Neutrophil (primary cell): Measurements from ENCODE around the gene AMMECR1.

Experiments used
- H3K27ac ChIP-seq: fragments of 200-600 bp; sonication (generic); 2 replicates; pipeline ENCODE4 v1.5.1; 2016; ENCODE audit warnings: mild to moderate bottlenecking, moderate library complexity
- H3K27me3 ChIP-seq: fragments of 200-600 bp; sonication (generic); 2 replicates; pipeline ENCODE4 v1.6.0; 2016; ENCODE audit warnings: mild to moderate bottlenecking
- H3K36me3 ChIP-seq: fragments of 200-600 bp; sonication (generic); 2 replicates; pipeline ENCODE4 v1.5.1; 2017
- H3K4me1 ChIP-seq, 2 experiments: fragments of 200-600 bp in 1 of 2; sonication (generic) in 1 of 2; 1 replicate in 1 of 2; 2 replicates in 1 of 2; pipeline versions ENCODE4 v1.5.1 to v1.6.1; 2013 to 2016; ENCODE audit warnings: low read depth in 1 of 2, low read length in 1 of 2, mild to moderate bottlenecking in 1 of 2, moderate library complexity in 1 of 2; ENCODE audit not compliant: control insufficient read depth in 1 of 2, insufficient read depth in 1 of 2
- H3K4me3 ChIP-seq, 2 experiments: fragments of 200-600 bp in 1 of 2; sonication (generic) in 1 of 2; 1 replicate in 1 of 2; 2 replicates in 1 of 2; pipeline ENCODE4 v1.5.1; 2013 to 2016; ENCODE audit warnings: low read depth in 1 of 2, low read length in 1 of 2, mild to moderate bottlenecking in 1 of 2, moderate library complexity in 1 of 2
- H3K9me3 ChIP-seq: fragments of 200-600 bp; sonication (generic); 2 replicates; pipeline ENCODE4 v1.5.1; 2016
- TF ChIP-seq, protein P1 (sequence below): fragments of 200-600 bp; sonication (generic); IDR thresholded peaks from 2 replicates; pipeline ENCODE4 v1.5.1; 2016; ENCODE audit warnings: antibody characterized with exemption

Gene AMMECR1

DNA sequence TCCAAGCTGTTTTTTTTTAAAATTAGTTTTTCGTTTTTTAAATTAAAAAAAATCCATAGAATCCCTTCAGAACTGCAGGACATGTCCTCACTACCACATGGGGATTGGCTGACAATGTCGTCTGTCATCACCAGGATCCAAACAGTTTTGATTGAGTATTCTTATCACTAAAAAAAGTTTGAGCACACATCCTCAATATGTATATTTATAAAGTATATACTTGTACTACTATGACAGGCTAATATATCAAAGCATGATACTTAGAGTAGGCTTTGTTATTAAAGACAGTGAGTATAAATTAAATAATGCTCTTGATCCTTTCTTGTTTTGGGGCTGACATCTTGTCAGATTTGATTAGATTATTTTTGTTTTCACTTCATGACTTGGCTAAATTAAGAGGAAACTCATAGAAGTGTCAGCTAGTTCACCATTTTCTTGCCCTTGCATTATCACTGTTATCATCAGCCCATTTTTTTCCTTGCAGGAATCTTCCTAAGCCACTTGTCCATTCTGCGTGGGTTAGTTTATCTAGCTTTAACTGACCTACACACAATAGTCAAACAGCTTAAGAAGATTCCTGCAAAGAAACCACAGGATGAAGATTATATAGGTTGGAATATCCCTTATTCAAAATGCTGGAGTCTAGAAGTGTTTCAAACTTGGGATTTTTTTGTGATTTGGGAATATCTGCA, 92.8 kb downstream of the AMMECR1 start:
- H3K27me3 ChIP-seq, result no peaks in the 10 kb centered on the region
- H3K4me3 ChIP-seq, result no peak overlapping the region
- H3K36me3 ChIP-seq, result no peaks in the 10 kb centered on the region
- H3K9me3 ChIP-seq, result no peaks in the 10 kb centered on the region
- TF ChIP-seq, protein P1, sequence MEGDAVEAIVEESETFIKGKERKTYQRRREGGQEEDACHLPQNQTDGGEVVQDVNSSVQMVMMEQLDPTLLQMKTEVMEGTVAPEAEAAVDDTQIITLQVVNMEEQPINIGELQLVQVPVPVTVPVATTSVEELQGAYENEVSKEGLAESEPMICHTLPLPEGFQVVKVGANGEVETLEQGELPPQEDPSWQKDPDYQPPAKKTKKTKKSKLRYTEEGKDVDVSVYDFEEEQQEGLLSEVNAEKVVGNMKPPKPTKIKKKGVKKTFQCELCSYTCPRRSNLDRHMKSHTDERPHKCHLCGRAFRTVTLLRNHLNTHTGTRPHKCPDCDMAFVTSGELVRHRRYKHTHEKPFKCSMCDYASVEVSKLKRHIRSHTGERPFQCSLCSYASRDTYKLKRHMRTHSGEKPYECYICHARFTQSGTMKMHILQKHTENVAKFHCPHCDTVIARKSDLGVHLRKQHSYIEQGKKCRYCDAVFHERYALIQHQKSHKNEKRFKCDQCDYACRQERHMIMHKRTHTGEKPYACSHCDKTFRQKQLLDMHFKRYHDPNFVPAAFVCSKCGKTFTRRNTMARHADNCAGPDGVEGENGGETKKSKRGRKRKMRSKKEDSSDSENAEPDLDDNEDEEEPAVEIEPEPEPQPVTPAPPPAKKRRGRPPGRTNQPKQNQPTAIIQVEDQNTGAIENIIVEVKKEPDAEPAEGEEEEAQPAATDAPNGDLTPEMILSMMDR, result no peak
- no peak overlapping the region for H3K27ac ChIP-seq
- no peaks in the 10 kb centered on the region for H3K4me1 ChIP-seq

DNA sequence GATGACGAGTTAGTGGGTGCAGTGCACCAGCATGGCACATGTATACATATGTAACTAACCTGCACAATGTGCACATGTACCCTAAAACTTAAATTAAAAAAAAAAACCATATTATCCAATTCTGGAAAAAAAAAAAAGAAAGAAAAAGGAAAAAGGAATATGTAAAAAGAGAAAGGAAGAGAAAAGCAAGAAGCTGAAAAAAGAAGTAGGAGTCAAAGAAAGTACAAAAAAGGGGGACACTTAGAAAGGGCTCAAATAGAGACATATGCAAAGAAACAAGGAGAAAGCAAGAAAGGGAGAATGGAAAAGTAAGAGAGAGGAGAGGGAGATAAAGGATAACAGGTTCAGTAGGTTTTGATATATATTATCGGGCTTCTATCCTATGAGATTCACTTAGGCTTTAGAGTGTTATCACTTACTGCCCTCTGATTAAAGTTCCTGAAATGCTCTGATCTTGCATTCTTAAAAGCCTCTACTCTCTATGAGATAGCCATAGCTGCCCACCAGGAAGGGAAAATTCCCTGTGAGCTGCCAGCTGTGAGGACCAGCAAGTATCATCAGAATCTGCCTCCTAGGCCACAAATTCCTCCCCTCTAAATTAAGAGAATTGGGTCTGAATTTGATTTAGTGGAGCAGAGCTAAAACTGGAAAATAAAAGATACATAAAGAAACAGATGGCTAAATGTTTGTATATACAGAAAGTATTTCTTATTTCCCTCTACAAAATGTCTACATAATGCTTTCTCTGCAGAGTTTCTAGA, 95.2 kb downstream of the AMMECR1 start:
- no peaks in the 10 kb centered on the region for H3K36me3 ChIP-seq
- H3K27me3 ChIP-seq, result no peaks in the 10 kb centered on the region
- TF ChIP-seq, protein P1, result no peak
- no peak overlapping the region for H3K4me3 ChIP-seq
- no peaks in the 10 kb centered on the region for H3K4me1 ChIP-seq
- no peaks in the 10 kb centered on the region for H3K9me3 ChIP-seq
- H3K27ac ChIP-seq, result no peak overlapping the region

DNA sequence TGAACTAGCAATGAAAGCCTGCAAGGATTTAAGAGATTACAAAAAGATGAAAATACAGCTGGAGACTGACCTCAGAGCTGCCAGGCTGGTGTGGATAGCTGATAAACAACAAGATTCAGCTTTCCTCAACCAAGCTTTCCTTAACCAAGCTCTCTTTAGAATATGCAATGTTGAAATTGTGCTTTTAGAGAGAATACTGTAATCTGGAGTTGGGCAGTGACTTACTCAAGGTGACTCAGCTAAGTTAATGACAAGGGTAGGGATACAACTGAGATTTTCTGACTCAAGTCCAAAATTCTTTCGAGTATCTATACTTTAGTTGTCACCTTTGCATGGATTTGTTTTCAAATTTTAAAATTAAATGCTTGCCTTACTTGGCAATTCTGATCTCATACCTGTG, 98.0 kb downstream of the AMMECR1 start:
- no peaks in the 10 kb centered on the region for H3K27me3 ChIP-seq
- no peak overlapping the region for H3K27ac ChIP-seq
- H3K4me1 ChIP-seq, result no peaks in the 10 kb centered on the region
- no peak overlapping the region for H3K4me3 ChIP-seq
- H3K36me3 ChIP-seq, result no peaks in the 10 kb centered on the region
- H3K9me3 ChIP-seq, result no peaks in the 10 kb centered on the region
- TF ChIP-seq, protein P1, result no peak

DNA sequence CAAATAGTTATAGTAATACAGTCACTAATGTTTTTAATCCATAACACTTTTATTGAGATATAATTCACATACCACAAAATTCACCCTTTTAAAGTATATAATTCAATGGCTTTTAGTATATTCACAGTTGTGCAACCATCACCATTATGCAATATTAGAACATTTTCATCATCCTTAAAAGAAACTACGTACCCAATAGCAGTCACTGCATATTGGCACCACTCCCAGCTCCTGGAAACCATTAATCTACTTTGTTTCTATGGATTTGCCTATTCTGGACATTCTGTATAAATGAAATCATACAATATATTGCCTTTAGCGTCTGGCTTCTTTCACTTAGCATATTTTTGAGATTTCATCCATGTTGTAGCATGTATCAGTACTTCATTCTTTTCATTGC, 99.3 kb downstream of the AMMECR1 start:
- Histone ChIP-seq H3K36me3 (no peaks in the 10 kb centered on the region), H3K27me3 (no peaks in the 10 kb centered on the region), H3K4me3 (no peak overlapping the region), H3K27ac (no peak overlapping the region), H3K4me1 (no peaks in the 10 kb centered on the region), H3K9me3 (no peaks in the 10 kb centered on the region)
- TF ChIP-seq, protein P1, result no peak

DNA sequence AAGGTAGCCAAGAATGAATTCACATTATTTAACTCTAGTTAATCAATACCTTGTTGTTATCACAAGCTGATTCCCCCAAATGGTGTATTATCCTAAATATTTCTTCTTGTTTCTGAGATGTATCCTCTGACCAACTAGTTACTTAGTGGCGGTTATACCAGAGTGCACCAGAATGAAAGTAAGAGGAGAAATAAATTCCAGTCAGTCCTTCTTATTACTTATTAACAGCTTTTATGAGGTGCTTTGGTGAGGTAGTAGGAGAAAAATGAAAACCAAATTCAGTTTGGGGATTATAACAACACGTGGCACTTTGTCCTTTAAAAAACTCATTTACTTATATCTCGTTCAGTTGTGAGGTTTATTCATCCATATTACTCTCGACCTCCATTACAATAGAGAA, 101.9 kb downstream of the AMMECR1 start:
- Histone ChIP-seq H3K27me3 (no peaks in the 10 kb centered on the region), H3K4me1 (no peaks in the 10 kb centered on the region), H3K27ac (no peak overlapping the region), H3K4me3 (no peak overlapping the region), H3K36me3 (no peaks in the 10 kb centered on the region), H3K9me3 (no peaks in the 10 kb centered on the region)
- TF ChIP-seq, protein P1, result no peak
